Activated CD8-positive, alpha-beta T cell treated with anti-CD3 and anti-CD28 coated beads for 36 hours (primary cell): ENCODE results near the gene TRABD2A. TPM values are rescaled to one million over a fixed set of nuclear protein-coding genes. Genes with fewer than 3 reads are reported as not detected.

Experiments used
- ATAC-seq: fragments of 200-7000 bp; cut with Tn5 transposase; one replicate; pipeline ENCODE4 v1.10.0; 2021; ENCODE audit warnings: mild to moderate bottlenecking, moderate library complexity
- CTCF ChIA-PET: fragments of 350-600 bp; sonication (Branson Sonifier 250); formaldehyde crosslinking; loops from one replicate; lab custom pipeline; 2021; ENCODE audit warnings: antibody characterized with exemption; lab: Charles Lee
- POLR2A ChIA-PET: fragments of 350-600 bp; sonication (Branson Sonifier 250); formaldehyde crosslinking; loops from one replicate; lab custom pipeline; 2021; ENCODE audit warnings: antibody characterized with exemption; lab: Charles Lee
- DNase-seq: peaks from one replicate; pipeline ENCODE4 v3.0.0-alpha.2; 2020
- H3K27ac Mint-ChIP-seq: one replicate; pipeline ENCODE4 v1.8.0; 2021; ENCODE audit warnings: mild to moderate bottlenecking, mixed read lengths
- H3K27me3 Mint-ChIP-seq: one replicate; pipeline ENCODE4 v1.8.0; 2021; ENCODE audit warnings: mixed read lengths
- H3K36me3 Mint-ChIP-seq: one replicate; pipeline ENCODE4 v1.8.0; 2021; ENCODE audit warnings: low read depth, mixed read lengths
- H3K4me1 Mint-ChIP-seq: one replicate; pipeline ENCODE4 v1.8.0; 2021; ENCODE audit warnings: low read depth, mixed read lengths
- H3K4me3 Mint-ChIP-seq: one replicate; pipeline ENCODE4 v1.8.0; 2021; ENCODE audit warnings: mild to moderate bottlenecking, moderate library complexity, mixed read lengths
- H3K9me3 Mint-ChIP-seq: one replicate; pipeline ENCODE4 v1.8.0; 2021; ENCODE audit warnings: mixed read lengths
- intact Hi-C: fragments of 100-400 bp; cut with micrococcal nuclease; formaldehyde crosslinking; loops from one replicate; pipeline ENCODE4 v1.10.0; 2022
- total RNA-seq, 2 experiments: library from RNA; stranded (reverse); gene quantifications; one replicate each; pipeline ENCODE4 v1.2.3, GENCODE V29; 2021
- TF ChIP-seq, protein P1 (sequence below): fragments of 200-600 bp; IDR thresholded peaks from one replicate; pipeline ENCODE4 v1.8.0; 2022; ENCODE audit warnings: antibody characterized with exemption, mild to moderate bottlenecking

TRABD2A gene
- total RNA-seq, 2 experiments from 2014 or later, result 56.3 to 56.4 TPM

DNA sequence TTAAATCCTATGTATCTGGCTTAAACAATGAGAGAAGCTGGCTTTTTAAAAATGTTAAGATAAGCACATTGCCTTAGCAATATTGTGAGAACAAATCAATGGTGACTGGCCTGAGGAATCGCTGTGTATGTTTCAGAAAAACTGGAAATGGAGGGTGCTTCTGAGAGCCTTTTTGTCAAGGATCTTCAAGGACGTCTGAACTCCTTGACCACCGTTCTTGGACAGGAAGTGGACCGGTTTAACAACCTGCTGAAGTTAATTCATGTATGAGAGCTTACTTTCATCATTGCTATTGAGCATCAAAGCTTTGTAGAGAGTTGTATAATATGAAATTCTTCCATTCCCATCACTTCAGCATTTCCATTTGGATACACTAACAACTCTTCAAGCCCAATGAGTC is 72.6 kb downstream of the TRABD2A start:
- TF ChIP-seq, protein P1, sequence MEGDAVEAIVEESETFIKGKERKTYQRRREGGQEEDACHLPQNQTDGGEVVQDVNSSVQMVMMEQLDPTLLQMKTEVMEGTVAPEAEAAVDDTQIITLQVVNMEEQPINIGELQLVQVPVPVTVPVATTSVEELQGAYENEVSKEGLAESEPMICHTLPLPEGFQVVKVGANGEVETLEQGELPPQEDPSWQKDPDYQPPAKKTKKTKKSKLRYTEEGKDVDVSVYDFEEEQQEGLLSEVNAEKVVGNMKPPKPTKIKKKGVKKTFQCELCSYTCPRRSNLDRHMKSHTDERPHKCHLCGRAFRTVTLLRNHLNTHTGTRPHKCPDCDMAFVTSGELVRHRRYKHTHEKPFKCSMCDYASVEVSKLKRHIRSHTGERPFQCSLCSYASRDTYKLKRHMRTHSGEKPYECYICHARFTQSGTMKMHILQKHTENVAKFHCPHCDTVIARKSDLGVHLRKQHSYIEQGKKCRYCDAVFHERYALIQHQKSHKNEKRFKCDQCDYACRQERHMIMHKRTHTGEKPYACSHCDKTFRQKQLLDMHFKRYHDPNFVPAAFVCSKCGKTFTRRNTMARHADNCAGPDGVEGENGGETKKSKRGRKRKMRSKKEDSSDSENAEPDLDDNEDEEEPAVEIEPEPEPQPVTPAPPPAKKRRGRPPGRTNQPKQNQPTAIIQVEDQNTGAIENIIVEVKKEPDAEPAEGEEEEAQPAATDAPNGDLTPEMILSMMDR, result no peak
- POLR2A ChIA-PET, result no interaction called here
- no peaks in the 10 kb centered on the region for H3K9me3 Mint-ChIP-seq

DNA sequence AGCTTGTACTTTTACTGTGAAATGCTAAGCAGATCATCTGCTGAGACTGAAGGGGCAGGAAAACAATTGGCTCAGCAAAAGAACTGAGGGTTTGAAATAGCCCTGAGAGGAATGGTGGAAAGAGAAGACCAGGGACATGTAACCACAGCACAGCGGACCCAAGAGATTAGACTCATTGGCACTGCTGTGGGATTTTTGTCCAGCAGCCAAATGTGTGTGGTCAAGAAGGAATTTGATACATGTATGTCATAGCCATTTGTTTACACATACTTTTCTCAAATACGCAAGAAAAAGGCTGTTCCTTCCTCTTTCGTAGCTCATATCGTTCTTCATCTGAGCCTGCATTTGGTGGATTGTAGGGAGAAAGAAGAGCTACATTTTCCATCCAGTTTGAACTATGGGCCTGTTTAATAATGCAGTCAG is 73.8 kb downstream of the TRABD2A start:
- DNase-seq (no peak), ATAC-seq (no peak)
- no peaks in the 10 kb centered on the region for H3K27me3 Mint-ChIP-seq
- H3K27ac Mint-ChIP-seq, result no peak overlapping the region
- peaks cover 8% of the 10 kb centered on the region for H3K9me3 Mint-ChIP-seq
- intact Hi-C loops, result no loop called here
- H3K4me3 Mint-ChIP-seq, result no peak overlapping the region
- ChIA-PET POLR2A (no interaction called here), CTCF (interaction anchor here (1.4 kb wide), 1 partner anchor 119 kb away, joined by 5 read pairs; no protein-coding TSS in a partner anchor)
- H3K4me1 Mint-ChIP-seq, result peaks cover 11% of the 10 kb centered on the region
- peaks cover 2% of the 10 kb centered on the region for H3K36me3 Mint-ChIP-seq
- TF ChIP-seq, protein P1, result no peak

More for the DNA sequence above, 72.6 kb downstream of the TRABD2A start:
- no peaks in the 10 kb centered on the region for H3K36me3 Mint-ChIP-seq
- H3K4me3 Mint-ChIP-seq, result no peak overlapping the region
- H3K4me1 Mint-ChIP-seq, result peaks cover 19% of the 10 kb centered on the region
- CTCF ChIA-PET, result interaction anchor here (1.0 to 1.4 kb wide), 2 partner anchors 19 to 118 kb away, joined by 3 to 5 read pairs; no protein-coding TSS in a partner anchor
- no peaks in the 10 kb centered on the region for H3K27me3 Mint-ChIP-seq
- no peak for ATAC-seq
- intact Hi-C loops, result no loop called here
- DNase-seq, result no peak
- no peak overlapping the region for H3K27ac Mint-ChIP-seq

DNA sequence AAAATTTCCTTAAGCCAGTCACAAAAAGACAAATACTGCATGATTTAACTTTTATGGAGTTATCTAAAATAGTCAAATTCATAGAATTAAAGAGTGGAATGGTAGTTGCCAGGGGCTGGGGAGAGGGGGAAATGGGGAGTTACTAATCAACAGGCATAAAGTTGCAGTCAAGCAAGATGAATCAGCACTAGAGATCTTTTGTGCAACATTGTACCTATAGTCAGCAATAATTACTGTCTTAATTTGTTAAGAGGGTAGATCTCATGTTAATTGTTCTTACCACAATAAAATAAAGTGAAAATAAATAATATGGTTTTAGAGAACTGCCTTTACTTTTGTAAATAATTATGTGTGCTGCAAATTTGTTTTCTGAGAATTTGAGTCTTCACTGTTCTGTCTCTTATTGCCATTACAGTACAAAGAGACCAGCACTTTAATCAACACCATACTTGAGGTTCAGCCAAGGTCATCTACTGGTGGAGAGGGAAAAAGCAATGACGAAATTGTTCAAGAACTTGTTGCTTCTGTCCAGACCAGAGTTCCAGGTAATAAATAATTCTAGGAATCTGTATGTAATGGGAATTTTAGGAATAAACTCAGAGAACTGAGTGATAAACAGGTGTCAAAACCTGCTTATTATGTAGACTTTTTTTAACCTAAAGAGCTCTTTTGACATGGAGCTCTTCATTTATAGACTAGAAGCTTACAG is 75.5 kb downstream of the TRABD2A start:
- ChIA-PET CTCF (interaction anchor here (0.8 kb wide), 1 partner anchor 120 kb away, joined by 3 read pairs; no protein-coding TSS in a partner anchor), POLR2A (no interaction called here)
- no peak overlapping the region for H3K4me3 Mint-ChIP-seq
- peaks cover 13% of the 10 kb centered on the region for H3K9me3 Mint-ChIP-seq
- H3K27ac Mint-ChIP-seq, result no peak overlapping the region
- no peaks in the 10 kb centered on the region for H3K27me3 Mint-ChIP-seq
- DNase-seq (no peak), ATAC-seq (no peak)
- peaks cover 5% of the 10 kb centered on the region for H3K36me3 Mint-ChIP-seq
- TF ChIP-seq, protein P1, result no peak
- intact Hi-C loops, result no loop called here
- peaks cover 12% of the 10 kb centered on the region for H3K4me1 Mint-ChIP-seq

DNA sequence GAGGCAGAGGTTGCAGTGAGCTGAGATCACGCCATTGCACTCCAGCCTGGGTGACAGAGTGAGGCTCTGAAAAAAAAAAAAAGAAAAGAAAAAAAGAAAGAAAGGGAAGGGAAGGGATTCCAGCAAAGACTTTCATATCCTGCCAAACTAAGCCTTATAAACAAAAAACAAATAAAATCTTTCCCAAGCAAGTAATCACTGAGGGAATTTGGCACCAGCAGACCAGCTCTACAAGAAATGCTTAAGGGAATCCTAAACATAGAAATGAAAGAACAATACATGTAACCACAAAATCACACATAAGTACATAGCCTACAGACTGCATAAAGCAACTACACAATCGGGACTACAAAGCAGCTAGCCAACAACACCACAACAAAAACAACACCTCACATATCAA is 79.1 kb downstream of the TRABD2A start:
- POLR2A ChIA-PET, result no interaction called here

More for the DNA sequence above, 79.1 kb downstream of the TRABD2A start:
- H3K4me1 Mint-ChIP-seq, result peaks cover 15% of the 10 kb centered on the region
- CTCF ChIA-PET, result no interaction called here
- no peak overlapping the region for H3K4me3 Mint-ChIP-seq
- DNase-seq (no peak), ATAC-seq (no peak)
- H3K36me3 Mint-ChIP-seq, result peaks cover 5% of the 10 kb centered on the region
- H3K27ac Mint-ChIP-seq, result no peak overlapping the region
- H3K27me3 Mint-ChIP-seq, result no peaks in the 10 kb centered on the region
- TF ChIP-seq, protein P1, result no peak
- H3K9me3 Mint-ChIP-seq, result peaks cover 13% of the 10 kb centered on the region
- intact Hi-C loops, result no loop called here
